Stimulated activated CD4-positive, alpha-beta T cell treated with anti-CD3 and anti-CD28 coated beads, TNF-alpha, amount 100 ng/mL, for 24 hours (primary cell): Measurements from ENCODE around the gene MAP1LC3B2.

Experiments used
- DNase-seq, 3 experiments: peaks; one replicate each; pipeline ENCODE4 v3.0.0-alpha.2; 2020; ENCODE audit warnings: low read depth in 3 of 3

MAP1LC3B2 gene

GRCh38 chr12:116538076-116538591, 21.0 kb upstream of the MAP1LC3B2 start:
- no peak for DNase-seq

GRCh38 chr12:116538682-116539305, 20.4 kb upstream of the MAP1LC3B2 start:
- DNase-seq = no peak

GRCh38 chr12:116539361-116539771, 19.8 kb upstream of the MAP1LC3B2 start:
- no peak for DNase-seq

- no peak for DNase-seq
Measured at GRCh38 chr12:116539905-116540482, 19.2 kb upstream of the MAP1LC3B2 start.

- DNase-seq = no peak
Measured at GRCh38 chr12:116540622-116541152, 18.5 kb upstream of the MAP1LC3B2 start.

GRCh38 chr12:116541547-116542344, 17.4 kb upstream of the MAP1LC3B2 start:
- no peak for DNase-seq

- no peak for DNase-seq
Measured at GRCh38 chr12:116542345-116542956, 16.7 kb upstream of the MAP1LC3B2 start.

GRCh38 chr12:116544656-116545055, 14.5 kb upstream of the MAP1LC3B2 start:
- DNase-seq = no peak

- no peak for DNase-seq
Measured at GRCh38 chr12:116545144-116545543, 14.0 kb upstream of the MAP1LC3B2 start.

GRCh38 chr12:116545936-116546335, 13.2 kb upstream of the MAP1LC3B2 start:
- DNase-seq = no peak

GRCh38 chr12:116547955-116548501, 11.2 kb upstream of the MAP1LC3B2 start:
- no peak for DNase-seq

- no peak for DNase-seq
Measured at GRCh38 chr12:116549993-116550392, 9.2 kb upstream of the MAP1LC3B2 start.

GRCh38 chr12:116551151-116551550, 8.0 kb upstream of the MAP1LC3B2 start:
- no peak for DNase-seq

GRCh38 chr12:116551619-116551951, 7.6 kb upstream of the MAP1LC3B2 start:
- no peak for DNase-seq

GRCh38 chr12:116551952-116552772, 7.0 kb upstream of the MAP1LC3B2 start:
- DNase-seq = no peak

- no peak for DNase-seq
Measured at GRCh38 chr12:116552773-116553373, 6.3 kb upstream of the MAP1LC3B2 start.

GRCh38 chr12:116556356-116556952, 2.7 kb upstream of the MAP1LC3B2 start:
- no peak for DNase-seq

GRCh38 chr12:116556964-116557698, 2.0 kb upstream of the MAP1LC3B2 start:
- no peak for DNase-seq
